ENCODE results near the gene PIK3CB. TPM values are rescaled to one million over a fixed set of nuclear protein-coding genes. Genes with fewer than 3 reads are reported as not detected.

The PIK3CB gene
- total RNA-seq = 44.6 TPM
- long read RNA-seq, full-length matches to known transcripts = 4 of 47 reads
- long read RNA-seq, partial matches to known transcripts = 8 of 47 reads
- long read RNA-seq, other reads (novel, unspliced or antisense) = 35 of 47 reads

- Histone ChIP-seq H3K27ac (peak within 1 kb of the TSS; percentile 98), H3K36me3 (no peaks in the 10 kb centered on the region), H3K4me1 (peaks cover 16% of the 10 kb centered on the region), H3K9me3 (no peaks in the 10 kb centered on the region), H3K27me3 (ENCODE audit: low read depth) (no peaks in the 10 kb centered on the region), H3K4me3 (peak within 1 kb of the TSS; percentile 96)
- intact Hi-C loops (cut with DNase I) = no loop called here
- TF ChIP-seq CTCF (IDR thresholded peaks at IDR 0.05) = no peak
- peak; percentile 94 for DNase-seq
- ATAC-seq = peak; percentile 98
These were observed at the start of gene PIK3CB for GRCh38 chr3:138834596-138835396. TSS of gene PIK3CB (minus strand) at chr3:138834928. CDS start at chr3:138759343, 75,585 bp downstream.

- TF ChIP-seq CTCF (IDR thresholded peaks at IDR 0.05) = no peak
- intact Hi-C loops (cut with DNase I) = no loop called here
- Histone ChIP-seq H3K4me3 (no peak overlapping the region), H3K27me3 (ENCODE audit: low read depth) (no peaks in the 10 kb centered on the region), H3K4me1 (no peaks in the 10 kb centered on the region), H3K36me3 (no peaks in the 10 kb centered on the region), H3K9me3 (no peaks in the 10 kb centered on the region), H3K27ac (no peak overlapping the region)
- no peak for DNase-seq
- ATAC-seq = no peak
These were observed 46.5 kb upstream of the PIK3CB start for GRCh38 chr3:138881233-138881632.

GRCh38 chr3:138879541-138880380 is 45.0 kb upstream of the PIK3CB start:
- no peak overlapping the region for H3K4me3 ChIP-seq
- no peaks in the 10 kb centered on the region for H3K9me3 ChIP-seq
- no peak overlapping the region for H3K27ac ChIP-seq
- H3K36me3 ChIP-seq = no peaks in the 10 kb centered on the region
- H3K27me3 ChIP-seq (ENCODE audit: low read depth) = no peaks in the 10 kb centered on the region
- intact Hi-C loops (cut with DNase I) = no loop called here
- ATAC-seq = no peak
- H3K4me1 ChIP-seq = peaks cover 9% of the 10 kb centered on the region
- TF ChIP-seq CTCF (IDR thresholded peaks at IDR 0.05) = no peak
- no peak for DNase-seq

GRCh38 chr3:138877226-138877625 is 42.5 kb upstream of the PIK3CB start:
- Histone ChIP-seq H3K9me3 (no peaks in the 10 kb centered on the region), H3K27me3 (ENCODE audit: low read depth) (no peaks in the 10 kb centered on the region), H3K27ac (no peak overlapping the region), H3K36me3 (no peaks in the 10 kb centered on the region), H3K4me3 (no peak overlapping the region), H3K4me1 (peaks cover 9% of the 10 kb centered on the region)
- intact Hi-C loops (cut with DNase I) = no loop called here
- DNase-seq = no peak
- TF ChIP-seq CTCF (IDR thresholded peaks at IDR 0.05) = no peak
- no peak for ATAC-seq

GRCh38 chr3:138875754-138876664 is 41.3 kb upstream of the PIK3CB start:
- TF ChIP-seq CTCF (IDR thresholded peaks at IDR 0.05) = no peak
- intact Hi-C loops (cut with DNase I) = no loop called here
- DNase-seq (no peak), ATAC-seq (peak; percentile 69 to 80)
- Histone ChIP-seq H3K27ac (peak overlapping the region; percentile 47), H3K27me3 (ENCODE audit: low read depth) (no peaks in the 10 kb centered on the region), H3K4me3 (no peak overlapping the region), H3K36me3 (no peaks in the 10 kb centered on the region), H3K9me3 (no peaks in the 10 kb centered on the region), H3K4me1 (peaks cover 9% of the 10 kb centered on the region)

Data from lower lobe of right lung (tissue), 2 donors.